Stimulated activated effector memory CD8-positive, alpha-beta T cell treated with anti-CD3 and anti-CD28 coated beads, Interleukin-12 subunit alpha, Interleukin-12 subunit beta, amount 100 ng/mL, for 72 hours (primary cell): ENCODE results near the gene CC2D1A.
A peak's percentile ranks its signal among the peaks of the same experiment; 100 is the strongest.

Experiments
- ATAC-seq: fragments of 150-1000 bp; cut with Tn5 transposase; 2 replicates; pipeline ENCODE4 v1.10.0; 2021
- DNase-seq, 2 donors: peaks; one replicate each; pipeline ENCODE4 v3.0.0; 2021 to 2022; ENCODE audit warnings: low spot score in 2 of 2
- H3K27ac Mint-ChIP-seq: one replicate; pipeline ENCODE4 v1.8.0; 2022; ENCODE audit warnings: mild to moderate bottlenecking, mixed read lengths
- H3K36me3 Mint-ChIP-seq: one replicate; pipeline ENCODE4 v1.8.0; 2022; ENCODE audit warnings: mild to moderate bottlenecking, mixed read lengths
- H3K4me1 Mint-ChIP-seq: one replicate; pipeline ENCODE4 v1.8.0; 2022; ENCODE audit warnings: mixed read lengths
- H3K4me3 Mint-ChIP-seq: one replicate; pipeline ENCODE4 v1.8.0; 2022; ENCODE audit warnings: mild to moderate bottlenecking, mixed read lengths
- H3K9me3 Mint-ChIP-seq: one replicate; pipeline ENCODE4 v1.8.0; 2022; ENCODE audit warnings: mixed read lengths

The CC2D1A gene

GRCh38 chr19:13872339-13872694 is 33.7 kb upstream of the CC2D1A start:
- H3K4me1 Mint-ChIP-seq: peaks cover 9% of the 10 kb centered on the region
- H3K9me3 Mint-ChIP-seq: no peaks in the 10 kb centered on the region
- H3K36me3 Mint-ChIP-seq: no peaks in the 10 kb centered on the region
- H3K27ac Mint-ChIP-seq: no peak overlapping the region
- DNase-seq (no peak), ATAC-seq (no peak)
- peak overlapping the region; percentile 51 for H3K4me3 Mint-ChIP-seq

GRCh38 chr19:13872695-13873389 is 33.2 kb upstream of the CC2D1A start:
- DNase-seq (peak in 1 of 2 donors; percentile 71), ATAC-seq (peak; percentile 69)
- H3K27ac Mint-ChIP-seq: no peak overlapping the region

GRCh38 chr19:13873834-13874515 is 32.0 kb upstream of the CC2D1A start:
- H3K4me1 Mint-ChIP-seq: peaks cover under 1% of the 10 kb centered on the region
- no peak overlapping the region for H3K4me3 Mint-ChIP-seq
- no peak for DNase-seq
- no peaks in the 10 kb centered on the region for H3K36me3 Mint-ChIP-seq
- H3K27ac Mint-ChIP-seq: no peak overlapping the region
- ATAC-seq: no peak
- no peaks in the 10 kb centered on the region for H3K9me3 Mint-ChIP-seq

More at GRCh38 chr19:13872695-13873389, 33.2 kb upstream of the CC2D1A start:
- peak overlapping the region; percentile 51 for H3K4me3 Mint-ChIP-seq
- no peaks in the 10 kb centered on the region for H3K9me3 Mint-ChIP-seq
- no peaks in the 10 kb centered on the region for H3K36me3 Mint-ChIP-seq
- peaks cover 9% of the 10 kb centered on the region for H3K4me1 Mint-ChIP-seq

GRCh38 chr19:13875824-13876223 is 30.2 kb upstream of the CC2D1A start:
- Mint-ChIP-seq H3K4me3 (no peak overlapping the region), H3K4me1 (peaks cover 6% of the 10 kb centered on the region), H3K9me3 (no peaks in the 10 kb centered on the region), H3K27ac (no peak overlapping the region), H3K36me3 (no peaks in the 10 kb centered on the region)
- ATAC-seq: no peak
- DNase-seq: no peak

- Mint-ChIP-seq H3K4me3 (no peak within 1 kb of the TSS), H3K27ac (no peak within 1 kb of the TSS), H3K9me3 (no peaks in the 10 kb centered on the region), H3K4me1 (peaks cover 16% of the 10 kb centered on the region), H3K36me3 (peaks cover 8% of the 10 kb centered on the region)
- DNase-seq: no peak
- no peak for ATAC-seq
Observed at GRCh38 chr19:13876834-13877233, 29.2 kb upstream of the CC2D1A start, which contains the start of gene NANOS3. Gene NANOS3, plus strand, starts transcription at chr19:13877134. Its CDS starts 115 bp downstream, at chr19:13877249.

GRCh38 chr19:13877303-13877702 is 28.7 kb upstream of the CC2D1A start:
- peaks cover 21% of the 10 kb centered on the region for H3K4me1 Mint-ChIP-seq
- no peak overlapping the region for H3K4me3 Mint-ChIP-seq
- peaks cover 11% of the 10 kb centered on the region for H3K36me3 Mint-ChIP-seq
- H3K9me3 Mint-ChIP-seq: no peaks in the 10 kb centered on the region
- no peak for DNase-seq
- no peak for ATAC-seq
- H3K27ac Mint-ChIP-seq: no peak overlapping the region

- Mint-ChIP-seq H3K4me3 (peak overlapping the region; percentile 72), H3K9me3 (no peaks in the 10 kb centered on the region), H3K27ac (peak overlapping the region; percentile 88), H3K36me3 (peaks cover 11% of the 10 kb centered on the region), H3K4me1 (peaks cover 47% of the 10 kb centered on the region)
- ATAC-seq (peak; percentile 92), DNase-seq (peak; percentile 100)
Observed at GRCh38 chr19:13880059-13881043, 25.6 kb upstream of the CC2D1A start.

- H3K27ac Mint-ChIP-seq: peak overlapping the region; percentile 88
- peaks cover 11% of the 10 kb centered on the region for H3K36me3 Mint-ChIP-seq
- peaks cover 57% of the 10 kb centered on the region for H3K4me1 Mint-ChIP-seq
- peak in 1 of 2 donors; percentile 67 for DNase-seq
- no peaks in the 10 kb centered on the region for H3K9me3 Mint-ChIP-seq
- H3K4me3 Mint-ChIP-seq: peak overlapping the region; percentile 72
- ATAC-seq: no peak
Observed at GRCh38 chr19:13881251-13881691, 24.7 kb upstream of the CC2D1A start.

GRCh38 chr19:13881692-13882418 is 24.1 kb upstream of the CC2D1A start:
- Mint-ChIP-seq H3K27ac (peak overlapping the region; percentile 88), H3K36me3 (peaks cover 11% of the 10 kb centered on the region), H3K4me3 (peak overlapping the region; percentile 72), H3K9me3 (no peaks in the 10 kb centered on the region), H3K4me1 (peaks cover 62% of the 10 kb centered on the region)
- DNase-seq (peak in 1 of 2 donors; percentile 72), ATAC-seq (peak; percentile 75)

GRCh38 chr19:13882419-13882795 is 23.6 kb upstream of the CC2D1A start:
- Mint-ChIP-seq H3K9me3 (no peaks in the 10 kb centered on the region), H3K4me1 (peaks cover 68% of the 10 kb centered on the region), H3K36me3 (peaks cover 11% of the 10 kb centered on the region), H3K4me3 (peak overlapping the region; percentile 72), H3K27ac (peak overlapping the region; percentile 88)
- ATAC-seq (no peak), DNase-seq (no peak)

GRCh38 chr19:13882836-13883235 is 23.2 kb upstream of the CC2D1A start:
- no peak for DNase-seq
- no peaks in the 10 kb centered on the region for H3K9me3 Mint-ChIP-seq
- H3K4me1 Mint-ChIP-seq: peaks cover 71% of the 10 kb centered on the region
- ATAC-seq: no peak
- peak overlapping the region; percentile 72 for H3K4me3 Mint-ChIP-seq
- peaks cover 11% of the 10 kb centered on the region for H3K36me3 Mint-ChIP-seq
- no peak overlapping the region for H3K27ac Mint-ChIP-seq

- Mint-ChIP-seq H3K4me3 (no peak overlapping the region), H3K27ac (peak overlapping the region; percentile 57), H3K36me3 (peaks cover 11% of the 10 kb centered on the region), H3K9me3 (no peaks in the 10 kb centered on the region), H3K4me1 (peaks cover 71% of the 10 kb centered on the region)
- ATAC-seq: no peak
- DNase-seq: no peak
Observed at GRCh38 chr19:13883516-13884064, 22.4 kb upstream of the CC2D1A start.

GRCh38 chr19:13884726-13885591 is 21.0 kb upstream of the CC2D1A start:
- Mint-ChIP-seq H3K4me1 (peaks cover 71% of the 10 kb centered on the region), H3K36me3 (peaks cover 11% of the 10 kb centered on the region), H3K27ac (no peak overlapping the region), H3K9me3 (no peaks in the 10 kb centered on the region), H3K4me3 (no peak overlapping the region)
- ATAC-seq (no peak), DNase-seq (no peak)
